Endothelial cell of umbilical vein (primary cell): Measurements from ENCODE around the gene DYRK1B. TPM values are rescaled to one million over a fixed set of nuclear protein-coding genes. Genes with fewer than 3 reads are reported as not detected.

ENCODE experiments used
- BruUV-seq: library from RNA; stranded (reverse); fragments of 400-500 nt; replicated peaks from 2 replicates; lab custom pipeline; 2021; lab: Mats Ljungman, UMichigan
- CTCF ChIA-PET: fragments of 300-600, 350-600 bp; sonication (Branson Sonifier 250); formaldehyde crosslinking; loops from one replicate; lab custom pipeline; 2021; ENCODE audit warnings: antibody characterized with exemption, inconsistent platforms; lab: Charles Lee
- POLR2A ChIA-PET: fragments of 300-600, 350-600 bp; sonication (Branson Sonifier 250); formaldehyde crosslinking; loops from one replicate; lab custom pipeline; 2021; ENCODE audit warnings: antibody characterized with exemption, inconsistent platforms; lab: Charles Lee
- DNase-seq: peaks from one replicate; pipeline ENCODE4 v3.0.0-alpha.2; 2011; ENCODE audit warnings: low read depth, low spot score
- FAIRE-seq: peaks from 2 replicates; lab custom pipeline; 2011; peaks lifted over from hg19 to GRCh38; lab: Jason Lieb, UNC
- H2AFZ ChIP-seq: 2 replicates; pipeline ENCODE4 v1.6.0; 2012; ENCODE audit warnings: low read depth, low read length, control low read depth, inconsistent platforms
- H3K27ac ChIP-seq: 2 replicates; pipeline ENCODE4 v1.5.1; 2011; ENCODE audit warnings: low read depth, mild to moderate bottlenecking, control low read depth, low read length, moderate library complexity; ENCODE audit not compliant: insufficient read depth
- H3K27me3 ChIP-seq, 2 experiments: 2 replicates each; pipeline versions ENCODE4 v1.6.0 to v1.6.1; 2011; ENCODE audit warnings: low read length in 2 of 2, mixed read lengths in 1 of 2; ENCODE audit not compliant: control insufficient read depth in 2 of 2, insufficient read depth in 2 of 2
- H3K36me3 ChIP-seq, 2 experiments: 2 replicates in 1 of 2; 3 replicates in 1 of 2; pipeline ENCODE4 v1.5.1; 2011; ENCODE audit warnings: low read length in 2 of 2, mild to moderate bottlenecking in 1 of 2, moderate library complexity in 1 of 2; ENCODE audit not compliant: control insufficient read depth in 2 of 2, insufficient read depth in 2 of 2; ENCODE audit errors: extremely low read depth in 1 of 2
- H3K4me1 ChIP-seq: 3 replicates; pipeline ENCODE4 v1.5.1; 2011; ENCODE audit warnings: mild to moderate bottlenecking, low read length; ENCODE audit not compliant: control insufficient read depth, insufficient read depth; ENCODE audit errors: extremely low read depth
- H3K4me2 ChIP-seq: 2 replicates; pipeline ENCODE4 v1.6.1; 2011; ENCODE audit warnings: low read length, control low read depth, mixed read lengths; ENCODE audit not compliant: insufficient read depth
- H3K4me3 ChIP-seq, 3 experiments: fragments of 200-600 bp in 1 of 3; sonication (generic), shearing (Covaris generic) in 1 of 3; replicated peaks in 1 of 3; 2 replicates each; pipeline ENCODE4 v1.5.1; 2011 to 2016; ENCODE audit warnings: control low read depth in 3 of 3, low read length in 3 of 3, mild to moderate bottlenecking in 2 of 3, inconsistent platforms in 1 of 3, low read depth in 1 of 3, moderate library complexity in 1 of 3; ENCODE audit not compliant: insufficient read depth in 1 of 3
- H3K79me2 ChIP-seq: 2 replicates; pipeline ENCODE4 v1.6.0; 2012; ENCODE audit warnings: low read length, inconsistent platforms; ENCODE audit not compliant: control insufficient read depth, insufficient read depth
- H3K9ac ChIP-seq: replicated peaks from 2 replicates; pipeline ENCODE3; 2011; ENCODE audit warnings: low read length, control low read depth; ENCODE audit not compliant: insufficient read depth; ENCODE audit errors: extremely low read depth
- H3K9me1 ChIP-seq: replicated peaks from 3 replicates; pipeline ENCODE4 v1.6.0; 2011; ENCODE audit warnings: mild to moderate bottlenecking, low read length; ENCODE audit not compliant: control insufficient read depth, insufficient read depth; ENCODE audit errors: extremely low read depth
- H3K9me3 ChIP-seq: replicated peaks from 2 replicates; pipeline ENCODE4 v1.5.1; 2012; ENCODE audit warnings: low read length, inconsistent platforms; ENCODE audit not compliant: control insufficient read depth, insufficient read depth
- H4K20me1 ChIP-seq: replicated peaks from 2 replicates; pipeline ENCODE3; 2011; ENCODE audit warnings: mild to moderate bottlenecking, low read length; ENCODE audit not compliant: control insufficient read depth, insufficient read depth; ENCODE audit errors: extremely low read depth
- CTCF ChIP-seq, 2 donors: IDR thresholded peaks; 1 replicate in 1 of 2; 2 replicates in 1 of 2; pipeline ENCODE4 v1.5.1; 2011; ENCODE audit warnings: low read length in 2 of 2, mild to moderate bottlenecking in 2 of 2, moderate library complexity in 2 of 2, control low read depth in 1 of 2, inconsistent platforms in 1 of 2, low read depth in 1 of 2; ENCODE audit not compliant: insufficient read depth in 1 of 2; ENCODE audit errors: extremely low read depth in 1 of 2
- EZH2 ChIP-seq: IDR thresholded peaks from 2 replicates; pipeline ENCODE4 v1.6.1; 2012; ENCODE audit warnings: borderline replicate concordance, low read depth, mild to moderate bottlenecking, moderate library complexity, low read length, inconsistent platforms; ENCODE audit not compliant: severe bottlenecking
- FOS ChIP-seq: IDR thresholded peaks from 2 replicates; pipeline ENCODE4 v1.6.1; 2011; ENCODE audit warnings: mild to moderate bottlenecking, low read length, moderate library complexity, borderline replicate concordance; ENCODE audit not compliant: insufficient read depth
- GATA2 ChIP-seq: IDR thresholded peaks from 2 replicates; pipeline ENCODE4 v1.7.0; 2011; ENCODE audit warnings: low read depth, mild to moderate bottlenecking, moderate library complexity, mixed read lengths, low read length; ENCODE audit not compliant: insufficient read length, insufficient read depth
- JUN ChIP-seq: IDR thresholded peaks from 2 replicates; pipeline ENCODE4 v1.6.1; 2011; ENCODE audit warnings: borderline replicate concordance, low read depth; ENCODE audit not compliant: insufficient read length, insufficient read depth
- MAX ChIP-seq: IDR thresholded peaks from 2 replicates; pipeline ENCODE4 v1.6.1; 2011; ENCODE audit not compliant: insufficient read depth, insufficient read length
- MYC ChIP-seq: IDR thresholded peaks from one replicate; pipeline ENCODE4 v1.6.1; 2011; ENCODE audit warnings: mild to moderate bottlenecking, low read depth, low read length
- POLR2A ChIP-seq: IDR thresholded peaks from 2 replicates; pipeline ENCODE4 v1.6.1; 2012; ENCODE audit warnings: low read depth, mild to moderate bottlenecking, control low read depth, low read length
- POLR2AphosphoS5 ChIP-seq: IDR thresholded peaks from 2 replicates; pipeline ENCODE4 v1.6.1; 2012; ENCODE audit warnings: low read depth, mild to moderate bottlenecking, control low read depth, low read length, moderate library complexity; ENCODE audit not compliant: insufficient read depth
- dilution Hi-C: fragments of 300-500 bp; cut with MboI; formaldehyde crosslinking; loops from one replicate; pipeline ENCODE4 v1.15.0; 2019; ENCODE audit warnings: low sequenced_read_pairs; ENCODE audit not compliant: extremely low pct_ligation_motif_present
- intact Hi-C: fragments of 100-400 bp; cut with micrococcal nuclease; formaldehyde crosslinking; loops from one replicate; pipeline ENCODE4 v1.10.0; 2022
- polyA plus RNA-seq, 4 experiments: library from polyadenylated mRNA; depleted of rRNA in 3 of 4; stranded (reverse) in 3 of 4; unstranded in 1 of 4; fragments of >200 nt; gene quantifications; 2 replicates each; pipeline versions ENCODE4 v1.2.1 to v1.2.3, GENCODE V29; 2011 to 2012; ENCODE audit warnings: missing spikeins in 1 of 4
- total RNA-seq: library from RNA; stranded (reverse); gene quantifications from 2 replicates; pipeline ENCODE4 v1.2.3, GENCODE V29; 2021

The DYRK1B gene
- total and polyA plus RNA-seq, 2 donors (not counting 3 experiments of a cell fraction or from before 2014, with no cell fraction given) = 17.7 to 30.8 TPM

DNA sequence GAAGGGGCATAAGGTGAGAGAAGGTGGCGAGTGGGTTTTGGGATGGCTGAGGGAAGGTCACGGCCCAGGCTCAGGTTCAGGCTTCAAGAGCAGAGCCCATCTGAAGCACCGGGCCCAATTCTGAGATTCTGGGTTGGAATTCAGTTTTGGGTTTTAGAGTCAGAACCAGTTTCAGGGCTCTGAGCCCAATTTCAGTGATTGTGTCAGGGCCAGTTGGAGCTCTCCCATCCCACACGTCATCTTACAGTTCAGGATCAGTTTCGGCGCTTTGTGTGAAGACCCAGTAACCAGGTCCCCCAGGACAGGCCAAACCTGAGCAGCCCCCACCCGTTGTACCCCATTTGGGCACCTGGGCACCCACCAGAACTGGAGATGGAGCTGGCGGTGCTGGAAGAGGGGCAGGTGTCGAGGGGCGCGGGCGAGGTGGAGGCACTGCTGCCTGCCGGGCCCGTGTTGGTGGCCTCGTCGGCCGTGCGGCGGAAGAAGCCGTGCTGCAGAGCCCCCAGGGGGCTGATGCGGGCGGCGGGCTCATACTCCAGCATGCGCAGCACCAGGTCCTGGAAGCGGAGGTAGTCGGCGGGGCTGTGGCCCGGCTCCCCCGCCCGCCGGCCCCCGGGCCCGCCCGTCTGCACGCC lies 7.5 kb downstream of the DYRK1B start:
- FAIRE-seq = no peak
- Histone ChIP-seq H3K36me3 (peaks cover 4 to 36% of the 10 kb centered on the region in 2 experiments), H3K4me3 (no peak overlapping the region), H3K9ac (no peak overlapping the region), H4K20me1 (no peaks in the 10 kb centered on the region), H3K27ac (no peak overlapping the region), H3K79me2 (no peaks in the 10 kb centered on the region), H3K4me2 (no peak overlapping the region), H3K27me3 (no peaks in the 10 kb centered on the region), H2AFZ (no peak overlapping the region), H3K9me1 (no peaks in the 10 kb centered on the region), H3K9me3 (no peaks in the 10 kb centered on the region), H3K4me1 (peaks cover 11% of the 10 kb centered on the region)
- dilution Hi-C loops = no loop called here
- intact Hi-C loops = no loop called here
- no peak for TF ChIP-seq POLR2AphosphoS5
- BruUV-seq = no TSS peak
- ChIA-PET POLR2A (no interaction called here), CTCF (no interaction called here)
- DNase-seq = no peak

GRCh38 chr19:39825531-39826076 lies 8.4 kb downstream of the DYRK1B start:
- H3K36me3 ChIP-seq = peaks cover 4 to 32% of the 10 kb centered on the region in 2 experiments
- no peaks in the 10 kb centered on the region for H3K27me3 ChIP-seq
- no peak overlapping the region for H2AFZ ChIP-seq
- CTCF ChIA-PET = no interaction called here
- no peak overlapping the region for H3K27ac ChIP-seq
- no peak for FAIRE-seq
- no TSS peak for BruUV-seq
- no peak for TF ChIP-seq FOS
- TF ChIP-seq MYC = no peak
- TF ChIP-seq EZH2 = no peak
- TF ChIP-seq CTCF (IDR thresholded peaks at IDR 0.05; ENCODE audit: extremely low read depth in 1 of 2, insufficient read depth in 1 of 2, low read depth in 1 of 2, low read length in 2 of 2) = no peak
- TF ChIP-seq POLR2AphosphoS5 = no peak
- TF ChIP-seq GATA2 = no peak
- TF ChIP-seq MAX = no peak
- TF ChIP-seq JUN = no peak
- TF ChIP-seq POLR2A = no peak
- dilution Hi-C loops (no loop called here), intact Hi-C loops (no loop called here)
- no peak for DNase-seq
- POLR2A ChIA-PET = interaction anchor here (1.4 kb wide), 1 partner anchor 8 kb away, joined by 6 read pairs; the partner anchor contains the start of gene DYRK1B
- no peak overlapping the region for H3K9ac ChIP-seq
- H3K9me1 ChIP-seq = no peaks in the 10 kb centered on the region
- H3K4me1 ChIP-seq = peaks cover 11% of the 10 kb centered on the region
- H4K20me1 ChIP-seq = no peaks in the 10 kb centered on the region
- no peak overlapping the region for H3K4me3 ChIP-seq
- H3K9me3 ChIP-seq = no peaks in the 10 kb centered on the region
- no peak overlapping the region for H3K4me2 ChIP-seq
- H3K79me2 ChIP-seq = no peaks in the 10 kb centered on the region
